Right lobe of liver (tissue), 6 donors: ENCODE measurements around the gene WASF3. TPM values are rescaled to one million over a fixed set of nuclear protein-coding genes. Genes with fewer than 3 reads are reported as not detected.
A peak's percentile ranks its signal among the peaks of the same experiment; 100 is the strongest.

Experiments
- ATAC-seq, 4 donors: fragments of 200-7000 bp; cut with Tn5 transposase; one replicate each; pipeline ENCODE4 v1.9.1; 2020; ENCODE audit warnings: mild to moderate bottlenecking in 4 of 4, moderate library complexity in 4 of 4
- DNase-seq, 3 donors: peaks; one replicate each; pipeline ENCODE4 v3.0.0-alpha.2; 2020
- H3K27ac ChIP-seq, 3 donors: fragments of 200-600 bp; one replicate each; pipeline ENCODE4 v1.8.0; 2022
- H3K27me3 ChIP-seq, 2 donors: fragments of 200-600 bp; one replicate each; pipeline ENCODE4 v1.8.0; 2022
- H3K36me3 ChIP-seq, 4 donors: fragments of 200-600 bp; sonication (generic) in 1 of 4; one replicate each; pipeline versions ENCODE4 v1.5.1 to v1.8.0; 2017 to 2022; ENCODE audit warnings: control low read depth in 1 of 4
- H3K4me1 ChIP-seq, 4 donors: fragments of 200-600 bp; sonication (generic) in 1 of 4; one replicate each; pipeline versions ENCODE4 v1.5.1 to v1.8.0; 2017 to 2022; ENCODE audit warnings: control low read depth in 1 of 4
- H3K4me3 ChIP-seq, 3 donors: fragments of 200-600 bp; one replicate each; pipeline ENCODE4 v1.8.0; 2022
- H3K9me3 ChIP-seq, 4 donors: fragments of 200-600 bp; sonication (generic) in 1 of 4; one replicate each; pipeline versions ENCODE4 v1.5.1 to v1.8.0; 2017 to 2022; ENCODE audit warnings: control low read depth in 1 of 4
- CTCF ChIP-seq, 4 donors: fragments of 200-600 bp in 3 of 4; fragments of 450-650 bp in 1 of 4; IDR thresholded peaks; one replicate each; pipeline versions ENCODE4 v1.5.1 to v1.8.0; 2016 to 2022; ENCODE audit warnings: antibody characterized with exemption in 4 of 4, mild to moderate bottlenecking in 2 of 4
- POLR2A ChIP-seq: fragments of 450-650 bp; IDR thresholded peaks from one replicate; pipeline ENCODE4 v1.6.1; 2017; ENCODE audit warnings: antibody characterized with exemption, mild to moderate bottlenecking
- WGBS: methylation state at CpG from one replicate; pipeline ENCODE4 v1.1.6; 2018; ENCODE audit warnings: low coverage, low lambda C conversion rate; ENCODE audit not compliant: insufficient coverage; ENCODE audit errors: missing lambda C conversion rate; 5-methylcytosine and 5-hydroxymethylcytosine counted together
- intact Hi-C, 2 donors: fragments of 100-400 bp; cut with DNase I; formaldehyde crosslinking; loops; one replicate each; pipeline versions ENCODE4 v1.11.2 to v1.14.1; 2022
- total RNA-seq, 6 experiments: library from RNA; depleted of rRNA in 2 of 6; stranded (reverse); fragments of >200 nt in 2 of 6; fragmentation: NEBNext Ultra II Directional in 3 of 6; extraction: Animal tissue kit (Norgen Biotek cat#: 25700) in 3 of 6; gene quantifications; one replicate each; pipeline versions ENCODE4 v1.1.0 to v1.2.4, GENCODE V29; 2016 to 2023
- donor health status: DM: no; HTN: yes; CAD: no.
- donor health status: DM: no; HTN: no; CAD: no.
- donor health status: DM: no; HTN: no; CAD: no.
- donor health status: DM: no; HTN: yes; CAD: no.
- donor health status: DM: no; HTN: yes; CAD: no.

The WASF3 gene
- total RNA-seq, 6 experiments from 2014 or later: 5.8 to 14.5 (median 8.3) TPM

GRCh38 chr13:26534036-26534726 is 23.3 kb upstream of the WASF3 start:
- Histone ChIP-seq H3K27ac (no peak overlapping the region), H3K9me3 (no peaks in the 10 kb centered on the region), H3K4me3 (no peak overlapping the region), H3K4me1 (peaks cover 0 to 13% (median 4%) of the 10 kb centered on the region in 4 donors), H3K27me3 (no peaks in the 10 kb centered on the region), H3K36me3 (no peaks in the 10 kb centered on the region)
- TF ChIP-seq POLR2A (no peak), CTCF (IDR thresholded peaks at IDR 0.05) (no peak)
- intact Hi-C loops: no loop called here
- DNase-seq: no peak
- ATAC-seq: no peak
- 56% methylated on average over 9 of the region's 9 CpGs for WGBS

- TF ChIP-seq POLR2A: no peak
- TF ChIP-seq CTCF (IDR thresholded peaks at IDR 0.05): no peak
- H3K36me3 ChIP-seq: no peaks in the 10 kb centered on the region
- no peak overlapping the region for H3K4me3 ChIP-seq
- H3K4me1 ChIP-seq: peaks cover 0 to 21% (median 8%) of the 10 kb centered on the region in 4 donors
- DNase-seq (peak in 2 of 3 donors; percentile 26 to 54), ATAC-seq (peak; percentile 87 to 94 (median 92))
- no peak overlapping the region for H3K27ac ChIP-seq
- WGBS: 35% methylated on average over 10 of the region's 10 CpGs
- H3K9me3 ChIP-seq: no peaks in the 10 kb centered on the region
- intact Hi-C loops: no loop called here
- no peaks in the 10 kb centered on the region for H3K27me3 ChIP-seq
Measured at GRCh38 chr13:26538363-26539317, 18.8 kb upstream of the WASF3 start.

DNA sequence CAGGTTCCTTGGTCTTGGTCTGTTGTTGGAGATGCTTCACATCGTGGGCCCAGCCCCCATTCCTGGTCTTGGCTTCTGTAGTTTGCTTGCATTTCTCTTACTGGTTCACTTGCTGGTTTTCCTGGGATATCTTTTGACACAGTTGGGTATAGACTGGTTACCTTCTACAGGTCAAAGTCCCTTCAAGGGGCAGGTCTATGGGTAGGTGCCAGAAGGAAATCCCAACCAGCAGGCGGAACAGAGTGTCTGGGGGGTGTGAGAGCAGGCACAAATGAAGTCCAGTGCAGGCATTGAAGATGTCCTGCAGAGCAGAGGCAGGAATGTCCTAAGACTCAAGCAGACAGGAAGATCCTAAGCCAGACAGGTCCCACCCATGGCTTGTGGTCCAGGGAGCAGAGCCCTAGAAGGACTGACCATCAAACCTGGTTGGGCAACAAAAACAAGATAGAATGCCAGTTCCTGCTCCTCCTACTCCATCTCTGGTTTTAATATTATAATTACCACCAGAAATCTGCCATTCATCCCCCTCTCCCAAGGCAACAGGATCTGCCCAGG is 17.7 kb upstream of the WASF3 start:
- H3K27ac ChIP-seq: no peak overlapping the region
- no peak for TF ChIP-seq CTCF (IDR thresholded peaks at IDR 0.05)
- TF ChIP-seq POLR2A: no peak
- 63% methylated on average over 2 of the region's 2 CpGs for WGBS
- H3K9me3 ChIP-seq: no peaks in the 10 kb centered on the region
- H3K4me3 ChIP-seq: no peak overlapping the region
- DNase-seq (no peak), ATAC-seq (no peak)
- intact Hi-C loops: no loop called here
- H3K27me3 ChIP-seq: no peaks in the 10 kb centered on the region
- peaks cover 0 to 21% (median 8%) of the 10 kb centered on the region in 4 donors for H3K4me1 ChIP-seq
- no peaks in the 10 kb centered on the region for H3K36me3 ChIP-seq

DNA sequence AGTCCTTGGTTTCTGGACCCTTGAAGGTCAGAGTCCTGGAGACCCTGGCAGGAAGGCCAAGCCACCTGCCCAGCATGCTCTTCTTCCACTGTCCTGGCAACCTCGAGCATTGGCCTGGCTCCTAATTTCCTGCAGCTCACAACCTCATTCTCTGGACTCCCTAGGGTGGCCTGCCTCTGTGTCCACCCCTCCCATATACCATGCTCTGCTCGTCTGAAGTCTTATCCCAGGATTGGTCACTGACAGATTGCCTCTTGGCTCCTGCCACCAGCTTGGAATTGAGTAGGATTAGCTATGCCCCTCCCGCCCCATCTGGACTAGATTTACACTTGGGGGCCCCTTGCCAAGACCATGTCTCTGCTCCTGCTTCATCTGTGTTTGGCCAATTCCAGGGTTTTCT is 17.1 kb upstream of the WASF3 start:
- WGBS: 35% methylated on average over 2 of the region's 3 CpGs
- DNase-seq: no peak
- TF ChIP-seq POLR2A (no peak), CTCF (IDR thresholded peaks at IDR 0.05) (no peak)
- no peak overlapping the region for H3K4me3 ChIP-seq
- no peaks in the 10 kb centered on the region for H3K27me3 ChIP-seq
- no peak overlapping the region for H3K27ac ChIP-seq
- H3K4me1 ChIP-seq: peaks cover 0 to 21% (median 8%) of the 10 kb centered on the region in 4 donors
- no peak for ATAC-seq
- H3K36me3 ChIP-seq: no peaks in the 10 kb centered on the region
- intact Hi-C loops: no loop called here
- H3K9me3 ChIP-seq: no peaks in the 10 kb centered on the region
